ENCODE results near the gene SDS.

- TF ChIP-seq CTCF (IDR thresholded peaks at IDR 0.05; ENCODE audit: low read depth, low read length) (no peak), POLR2A (IDR thresholded peaks at IDR 0.05; ENCODE audit: extremely low read depth, insufficient read length) (no peak), MAX (IDR thresholded peaks at IDR 0.05; ENCODE audit: low read depth, low read length) (no peak)
These were observed 5.1 kb upstream of the SDS start for GRCh38 chr12:113408756-113409298.

Measured in NB4 (cell line).